ENCODE data around the gene KIF26A. TPM values are rescaled to one million over a fixed set of nuclear protein-coding genes. Genes with fewer than 3 reads are reported as not detected.
"Not testable (repeated sequence)": the region's sequence is repeated elsewhere in the genome, so short reads cannot be mapped to it uniquely, and the experiment has no call there.

KIF26A gene
- total RNA-seq, 1 experiment from 2014 or later = not detected

DNA sequence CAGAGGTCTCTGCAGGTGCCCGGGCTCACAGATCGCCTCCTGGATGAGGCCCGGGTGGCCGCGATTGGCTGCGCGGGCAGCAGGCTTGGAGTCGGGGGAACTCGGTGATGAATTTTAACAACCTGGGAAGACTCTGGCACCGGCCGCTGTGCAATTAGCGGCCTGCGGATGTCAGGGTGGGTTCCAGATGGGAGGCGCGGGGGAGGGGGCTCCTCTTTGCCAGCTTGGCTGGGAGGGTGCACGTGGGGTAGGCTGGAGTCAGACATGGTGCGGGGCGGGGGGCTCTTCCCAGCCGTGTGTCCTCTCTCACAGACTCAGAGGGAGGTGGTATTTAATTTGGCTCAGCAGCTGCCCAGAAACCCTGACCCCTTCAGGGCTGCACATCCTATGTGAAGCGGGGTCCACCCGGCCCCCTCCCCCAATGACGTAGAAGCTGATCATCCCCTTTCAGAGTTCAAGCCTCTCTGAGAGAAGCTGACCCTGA lies 81.4 kb downstream of the KIF26A start:
- in situ Hi-C loops (cut with HindIII; ENCODE audit: low pct_unique_long_range_greater_than_20kb, low sequenced_read_pairs) = no loop called here

DNA sequence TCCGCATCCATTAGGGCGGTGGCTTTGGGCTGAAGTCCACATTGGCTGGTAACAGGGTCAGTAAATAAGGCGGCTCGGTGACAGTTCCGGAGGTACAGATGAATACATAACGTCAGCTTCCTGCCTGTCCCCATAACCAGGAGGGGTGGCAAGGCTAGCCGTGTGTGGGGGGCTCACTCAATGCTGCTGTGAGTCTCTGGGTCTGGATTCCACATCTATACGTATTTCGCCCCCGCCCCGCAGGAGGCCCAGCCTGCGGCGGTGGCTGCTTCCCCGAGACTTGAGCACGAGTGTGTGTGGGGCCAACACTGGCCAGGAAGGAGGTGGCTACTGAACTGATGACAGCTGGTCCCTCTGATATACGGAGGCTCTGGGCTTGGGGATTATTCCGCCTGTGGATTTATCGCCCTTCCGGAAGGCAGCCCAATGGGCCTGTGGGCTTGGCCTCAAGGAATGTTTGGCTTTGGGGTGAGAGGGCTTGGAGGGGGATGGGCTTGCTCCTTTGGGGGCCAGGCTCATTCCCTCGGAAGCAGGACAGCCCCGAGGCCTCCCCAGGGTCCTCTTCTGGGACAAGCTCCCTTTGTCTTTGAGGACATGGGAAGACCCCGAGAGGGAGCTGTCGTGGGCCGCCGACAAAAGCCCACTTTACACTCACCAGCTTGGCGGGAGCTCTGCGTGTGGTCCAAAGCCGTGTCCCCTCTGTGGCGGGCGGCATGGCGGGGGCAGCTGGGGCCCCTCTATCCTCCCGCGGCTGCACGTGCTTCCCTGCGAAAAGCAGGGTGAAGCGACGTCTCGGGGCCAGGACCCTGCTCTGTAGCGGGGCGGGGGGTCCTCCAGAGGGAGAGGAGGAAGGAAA lies 82.1 kb downstream of the KIF26A start:
- no peak for DNase-seq (ENCODE audit: low read depth)

More for the DNA sequence above, 81.4 kb downstream of the KIF26A start:
- DNase-seq (ENCODE audit: low read depth) = no peak

DNA sequence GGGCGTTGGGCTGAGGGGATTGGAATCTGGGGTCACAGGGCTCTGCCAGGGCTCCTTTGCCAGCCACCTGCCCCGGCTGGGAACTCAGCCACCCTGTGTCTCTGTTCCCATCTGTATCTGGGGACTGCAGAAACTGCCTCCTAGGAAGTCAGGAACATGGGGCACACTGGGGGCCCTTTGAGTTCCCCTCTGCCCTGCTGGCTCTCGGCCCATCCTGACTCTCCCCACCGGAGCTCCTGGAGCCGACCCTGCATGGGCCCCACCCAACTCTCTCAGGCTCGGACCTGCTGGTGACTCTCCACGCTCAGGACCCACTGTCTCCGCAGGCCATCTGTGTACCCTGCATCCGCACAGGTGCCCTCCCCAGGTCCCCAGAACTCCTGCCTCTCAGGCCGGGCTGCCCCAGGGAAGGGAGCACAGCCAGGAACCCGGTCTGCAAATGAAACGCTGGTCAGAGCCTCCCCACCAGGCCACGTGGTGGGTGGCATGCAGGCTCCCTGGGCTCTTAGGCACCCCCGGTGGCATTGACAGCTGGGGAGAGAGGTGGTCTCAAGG lies 82.8 kb downstream of the KIF26A start:
- in situ Hi-C loops (cut with HindIII; ENCODE audit: low pct_unique_long_range_greater_than_20kb, low sequenced_read_pairs) = no loop called here

More for the DNA sequence above, 82.1 kb downstream of the KIF26A start:
- in situ Hi-C loops (cut with HindIII; ENCODE audit: low pct_unique_long_range_greater_than_20kb, low sequenced_read_pairs) = no loop called here

GRCh38 chr14:104221636-104222369 lies 83.4 kb downstream of the KIF26A start:
- no peak for DNase-seq (ENCODE audit: low read depth)
- in situ Hi-C loops (cut with HindIII; ENCODE audit: low pct_unique_long_range_greater_than_20kb, low sequenced_read_pairs) = no loop called here

More for the DNA sequence above, 82.8 kb downstream of the KIF26A start:
- no peak for DNase-seq (ENCODE audit: low read depth)

GRCh38 chr14:104222396-104223036 lies 84.1 kb downstream of the KIF26A start:
- in situ Hi-C loops (cut with HindIII; ENCODE audit: low pct_unique_long_range_greater_than_20kb, low sequenced_read_pairs) = no loop called here
- DNase-seq (ENCODE audit: low read depth) = no peak

DNA sequence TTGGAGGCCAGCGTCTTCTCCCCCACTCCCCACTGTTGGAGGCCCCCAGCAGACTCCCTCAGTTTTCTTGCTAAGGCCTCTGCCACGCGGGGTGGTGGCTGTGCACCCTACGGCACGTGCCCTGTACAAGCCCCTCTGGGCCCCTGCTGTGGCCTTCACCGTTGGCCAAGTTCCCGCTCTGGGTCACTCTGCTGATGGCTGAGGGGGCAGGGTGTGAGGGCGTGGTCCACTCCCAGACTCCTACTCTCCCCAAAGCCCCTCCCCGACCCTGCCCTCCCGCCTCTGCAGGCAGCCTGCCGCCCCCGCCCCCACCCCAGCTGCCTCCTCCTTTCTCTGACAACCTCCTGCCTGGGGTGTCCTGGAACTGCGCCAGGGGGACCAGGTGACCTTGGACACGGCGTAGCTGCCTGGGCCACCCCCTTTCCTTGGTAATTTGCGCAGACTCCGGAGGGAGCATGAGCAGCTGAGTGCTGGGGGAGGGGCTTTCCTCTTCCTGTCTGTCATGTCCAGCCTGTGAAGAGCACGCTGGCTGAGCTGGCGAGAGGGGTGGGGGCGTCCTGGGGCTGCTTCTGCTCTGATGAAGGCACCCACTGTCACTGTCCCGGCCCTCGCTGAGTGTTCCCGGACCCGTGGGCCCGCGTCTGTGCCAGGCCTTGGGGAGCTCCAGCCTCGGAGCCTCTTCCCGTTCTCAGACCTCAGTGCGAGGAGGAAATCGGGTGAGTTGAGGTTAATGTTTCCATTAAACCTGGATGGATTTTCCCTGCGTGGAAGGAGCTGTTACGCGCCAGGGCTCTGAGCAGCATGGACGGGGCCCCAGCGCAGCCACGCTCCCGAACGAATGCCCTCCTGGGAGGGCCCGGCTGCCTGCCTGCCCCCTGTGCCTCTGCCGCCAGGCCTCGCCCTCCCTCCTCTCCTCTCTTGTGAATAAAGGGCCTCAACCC lies 85.0 kb downstream of the KIF26A start:
- in situ Hi-C loops (cut with HindIII; ENCODE audit: low pct_unique_long_range_greater_than_20kb, low sequenced_read_pairs) = no loop called here
- no peak for DNase-seq (ENCODE audit: low read depth)

- DNase-seq (ENCODE audit: low read depth) = no peak
- in situ Hi-C loops (cut with HindIII; ENCODE audit: low pct_unique_long_range_greater_than_20kb, low sequenced_read_pairs) = no loop called here
Measured at GRCh38 chr14:104224131-104224505, 85.7 kb downstream of the KIF26A start.

DNA sequence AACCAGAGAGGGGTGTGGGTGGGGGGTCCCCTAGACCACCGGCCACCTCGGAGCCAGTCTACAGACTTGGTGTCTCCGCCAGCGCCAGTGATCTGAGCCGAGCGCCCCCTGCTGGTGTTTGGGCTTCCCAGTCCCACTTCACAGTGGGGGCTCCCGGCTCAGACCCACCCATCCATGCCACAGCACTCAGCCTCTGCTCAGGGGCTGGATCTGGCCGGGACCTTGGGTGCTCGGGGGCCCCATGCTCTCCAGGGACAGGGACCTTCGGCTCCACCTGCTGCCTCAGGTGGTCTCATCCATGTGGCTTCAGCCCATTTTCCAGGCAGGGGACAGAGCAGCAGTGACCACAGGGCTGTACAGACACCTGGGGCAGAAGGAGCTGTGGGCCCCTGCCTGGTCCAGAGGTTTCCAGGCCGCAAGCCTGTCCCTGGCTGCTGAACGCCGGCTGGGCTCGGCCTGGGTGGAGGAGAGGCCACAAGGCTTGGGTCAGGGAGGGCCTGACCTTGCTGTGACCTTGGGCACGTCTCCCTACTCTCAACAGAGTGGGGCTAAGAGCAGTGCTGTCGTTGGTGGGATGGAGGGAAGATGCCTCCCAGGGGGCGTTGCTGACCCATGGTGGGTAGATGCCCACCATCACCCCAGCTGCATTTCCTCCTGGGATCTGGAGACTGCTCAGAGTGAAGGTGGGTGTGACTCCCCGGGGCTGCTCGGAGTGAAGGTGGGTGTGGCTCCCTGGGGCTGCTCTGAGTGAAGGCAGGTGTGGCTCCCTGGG lies 86.3 kb downstream of the KIF26A start:
- in situ Hi-C loops (cut with HindIII; ENCODE audit: low pct_unique_long_range_greater_than_20kb, low sequenced_read_pairs) = no loop called here
- DNase-seq (ENCODE audit: low read depth) = no peak

GRCh38 chr14:104225278-104226190 lies 87.1 kb downstream of the KIF26A start:
- DNase-seq (ENCODE audit: low read depth); in situ Hi-C loops (cut with HindIII; ENCODE audit: low pct_unique_long_range_greater_than_20kb, low sequenced_read_pairs): not testable (repeated sequence)

DNA sequence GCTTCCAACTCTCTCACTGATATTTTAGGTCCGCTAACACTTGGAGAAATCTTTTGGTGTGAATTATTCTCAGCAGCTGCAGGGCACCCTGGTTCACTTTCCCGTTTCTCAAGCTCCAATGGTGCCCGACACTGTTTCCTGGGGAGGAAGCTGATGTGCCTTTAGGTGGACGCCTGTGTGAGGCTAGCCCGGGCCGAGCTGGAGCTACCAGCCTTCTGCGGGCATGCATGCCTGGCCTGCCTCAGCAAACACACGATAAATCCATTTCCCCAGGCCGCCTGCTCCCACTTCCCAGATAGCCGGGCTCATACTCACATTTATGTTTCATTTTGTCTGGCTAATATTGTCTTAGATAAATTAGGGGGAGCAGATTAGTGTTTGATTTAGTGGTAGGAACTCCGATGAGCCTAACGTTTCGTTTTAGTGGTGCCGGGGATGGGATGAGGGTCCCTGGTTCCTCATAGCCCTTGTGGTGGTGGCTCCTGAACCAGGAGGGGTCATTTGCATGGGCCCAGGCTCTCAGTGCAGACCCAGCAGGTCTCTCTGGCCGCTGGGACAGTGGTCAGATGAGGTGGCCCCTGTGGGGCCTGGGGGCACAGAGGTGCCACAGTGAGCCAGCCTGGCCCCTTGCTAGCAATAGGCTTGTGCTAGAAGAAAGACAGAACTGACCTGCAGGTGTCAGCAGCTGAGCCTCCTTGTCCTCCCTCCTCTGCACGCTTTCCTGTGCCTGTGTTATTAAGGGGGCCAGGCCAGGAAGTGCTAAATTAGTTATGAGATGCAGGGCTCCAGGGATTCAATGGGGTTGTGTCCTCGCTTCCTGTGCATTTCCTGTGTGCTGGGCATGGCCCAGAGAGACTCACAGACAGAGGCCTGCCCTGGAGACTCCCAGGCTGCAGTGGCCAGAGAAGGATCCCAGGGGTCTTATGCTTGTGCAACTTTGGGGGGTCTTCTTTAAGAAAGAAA lies 88.3 kb downstream of the KIF26A start:
- in situ Hi-C loops (cut with HindIII; ENCODE audit: low pct_unique_long_range_greater_than_20kb, low sequenced_read_pairs) = no loop called here
- no peak for DNase-seq (ENCODE audit: low read depth)

- in situ Hi-C loops (cut with HindIII; ENCODE audit: low pct_unique_long_range_greater_than_20kb, low sequenced_read_pairs) = no loop called here
- no peak for DNase-seq (ENCODE audit: low read depth)
Measured at GRCh38 chr14:104227806-104228205, 89.4 kb downstream of the KIF26A start.

DNA sequence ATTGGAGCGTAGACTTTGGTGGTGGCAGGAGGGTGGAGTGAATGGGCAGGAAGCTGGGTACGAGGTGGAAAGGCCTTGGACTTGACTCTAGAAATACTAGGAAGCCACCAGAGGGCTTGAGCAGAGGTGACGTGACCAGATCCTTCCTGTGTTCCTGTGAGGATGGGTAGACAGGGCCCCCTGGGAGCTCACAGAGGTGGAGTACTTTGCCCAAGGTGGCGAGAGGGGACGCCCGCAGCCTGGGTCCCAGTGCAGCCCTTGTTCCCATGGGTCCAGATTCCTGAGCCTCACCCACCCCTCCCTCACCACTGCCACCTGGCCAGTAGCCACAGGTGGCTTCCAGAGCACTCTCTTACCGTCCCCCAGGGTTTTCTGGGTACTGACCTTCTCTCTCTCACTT lies 89.8 kb downstream of the KIF26A start:
- no peak for DNase-seq (ENCODE audit: low read depth)
- in situ Hi-C loops (cut with HindIII; ENCODE audit: low pct_unique_long_range_greater_than_20kb, low sequenced_read_pairs) = no loop called here

GRCh38 chr14:104228716-104229533 lies 90.5 kb downstream of the KIF26A start:
- in situ Hi-C loops (cut with HindIII; ENCODE audit: low pct_unique_long_range_greater_than_20kb, low sequenced_read_pairs) = no loop called here
- DNase-seq (ENCODE audit: low read depth) = no peak

GRCh38 chr14:104229534-104230055 lies 91.2 kb downstream of the KIF26A start:
- DNase-seq (ENCODE audit: low read depth) = no peak
- in situ Hi-C loops (cut with HindIII; ENCODE audit: low pct_unique_long_range_greater_than_20kb, low sequenced_read_pairs) = no loop called here

Data from Caki2 (cell line).